ENCODE results near the gene BRPF3.

Gene BRPF3

GRCh38 chr6:36227379-36228228 lies 31.1 kb downstream of the BRPF3 start:
- H3K4me1 ChIP-seq (ENCODE audit: control insufficient read depth, insufficient read depth, low read length, unreplicated experiment) = peaks cover 12% of the 10 kb centered on the region
- no peak overlapping the region for H2AFZ ChIP-seq (ENCODE audit: low read length, unreplicated experiment)
- no peak overlapping the region for H3K27ac ChIP-seq (ENCODE audit: low read depth, low read length)
- peaks cover 18% of the 10 kb centered on the region for H3K36me3 ChIP-seq (ENCODE audit: insufficient read depth, low read length)
- H3K27me3 ChIP-seq (ENCODE audit: insufficient read depth, low read length) = no peaks in the 10 kb centered on the region
- H3K4me3 ChIP-seq (ENCODE audit: low read depth, low read length) = no peak overlapping the region
- H3K79me2 ChIP-seq (ENCODE audit: control insufficient read depth, insufficient read depth, low read length, unreplicated experiment) = no peaks in the 10 kb centered on the region

DNA sequence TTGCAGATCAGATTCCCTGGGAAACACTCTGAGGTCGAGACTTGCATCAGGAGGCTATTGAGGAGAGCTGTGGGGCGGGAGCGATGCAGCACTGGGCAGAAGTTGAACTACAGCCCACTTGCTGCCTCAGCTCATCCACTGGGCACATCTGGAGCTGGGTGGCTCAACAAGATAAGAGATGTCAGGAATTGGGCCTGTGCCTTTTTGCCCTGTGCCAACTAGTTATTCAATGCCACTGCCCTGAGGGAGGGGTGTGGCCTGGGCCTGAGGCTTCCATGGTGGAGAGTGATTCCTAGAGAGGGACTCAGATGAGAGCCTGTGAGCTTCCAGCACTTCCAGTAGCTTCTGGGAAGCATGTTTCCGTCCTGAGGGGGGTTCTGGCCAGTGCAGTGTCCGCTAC lies 32.7 kb downstream of the BRPF3 start:
- no peaks in the 10 kb centered on the region for H3K79me2 ChIP-seq (ENCODE audit: control insufficient read depth, insufficient read depth, low read length, unreplicated experiment)
- no peak overlapping the region for H3K4me3 ChIP-seq (ENCODE audit: low read depth, low read length)
- H3K36me3 ChIP-seq (ENCODE audit: insufficient read depth, low read length) = peaks cover 6% of the 10 kb centered on the region
- no peak overlapping the region for H3K27ac ChIP-seq (ENCODE audit: low read depth, low read length)
- H2AFZ ChIP-seq (ENCODE audit: low read length, unreplicated experiment) = no peak overlapping the region
- H3K27me3 ChIP-seq (ENCODE audit: insufficient read depth, low read length) = no peaks in the 10 kb centered on the region
- H3K4me1 ChIP-seq (ENCODE audit: control insufficient read depth, insufficient read depth, low read length, unreplicated experiment) = peaks cover 10% of the 10 kb centered on the region

DNA sequence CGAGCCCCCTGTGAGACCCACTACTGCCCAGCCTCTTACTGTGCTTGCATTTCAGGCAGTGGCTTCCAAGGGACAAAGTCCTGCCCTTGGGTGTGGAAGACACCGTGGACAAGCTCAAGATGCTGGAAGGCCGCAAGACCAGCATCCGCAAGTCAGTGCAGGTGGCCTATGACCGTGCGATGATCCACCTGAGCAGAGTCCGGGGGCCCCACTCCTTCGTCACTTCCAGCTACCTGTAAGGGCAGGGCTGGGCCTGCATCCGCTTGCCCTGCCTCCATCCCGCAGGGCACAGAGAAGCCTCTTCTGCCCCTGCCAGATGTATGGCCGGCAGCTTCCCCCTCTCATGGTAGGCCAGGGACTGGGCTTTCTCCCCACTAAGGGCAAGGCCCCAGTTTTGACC lies 33.8 kb downstream of the BRPF3 start:
- H3K27me3 ChIP-seq (ENCODE audit: insufficient read depth, low read length) = no peaks in the 10 kb centered on the region
- no peak overlapping the region for H3K27ac ChIP-seq (ENCODE audit: low read depth, low read length)
- no peaks in the 10 kb centered on the region for H3K4me1 ChIP-seq (ENCODE audit: control insufficient read depth, insufficient read depth, low read length, unreplicated experiment)
- peaks cover 2% of the 10 kb centered on the region; the same call in 1 of the 2 replicates for H3K36me3 ChIP-seq (ENCODE audit: insufficient read depth, low read length)
- H2AFZ ChIP-seq (ENCODE audit: low read length, unreplicated experiment) = no peak overlapping the region
- H3K4me3 ChIP-seq (ENCODE audit: low read depth, low read length) = no peak overlapping the region
- H3K79me2 ChIP-seq (ENCODE audit: control insufficient read depth, insufficient read depth, low read length, unreplicated experiment) = no peaks in the 10 kb centered on the region

DNA sequence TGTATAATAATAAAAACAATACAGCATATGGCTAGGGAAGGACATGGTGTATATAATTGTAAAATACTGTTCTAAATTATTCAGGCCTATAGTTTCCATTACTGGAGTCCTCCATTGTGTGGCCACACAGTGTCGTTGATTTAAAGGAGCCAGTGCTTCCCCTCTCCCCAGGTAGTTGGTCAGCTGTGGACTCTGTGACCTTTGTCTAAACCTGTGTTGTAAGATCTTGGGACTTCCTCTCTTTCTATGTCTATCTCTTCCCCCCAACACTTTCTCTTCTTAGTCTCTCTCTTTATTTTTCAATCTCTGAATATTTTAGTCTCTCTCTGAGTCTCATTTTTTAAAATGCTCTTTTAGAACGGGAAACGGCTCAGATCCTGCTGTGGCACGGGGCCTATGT lies 35.6 kb downstream of the BRPF3 start:
- H2AFZ ChIP-seq (ENCODE audit: low read length, unreplicated experiment) = no peak overlapping the region
- no peaks in the 10 kb centered on the region for H3K4me1 ChIP-seq (ENCODE audit: control insufficient read depth, insufficient read depth, low read length, unreplicated experiment)
- no peak overlapping the region for H3K4me3 ChIP-seq (ENCODE audit: low read depth, low read length)
- peaks cover under 1% of the 10 kb centered on the region; the same call in 1 of the 2 replicates for H3K36me3 ChIP-seq (ENCODE audit: insufficient read depth, low read length)
- no peaks in the 10 kb centered on the region for H3K27me3 ChIP-seq (ENCODE audit: insufficient read depth, low read length)
- no peak overlapping the region for H3K27ac ChIP-seq (ENCODE audit: low read depth, low read length)
- no peaks in the 10 kb centered on the region for H3K79me2 ChIP-seq (ENCODE audit: control insufficient read depth, insufficient read depth, low read length, unreplicated experiment)

DNA sequence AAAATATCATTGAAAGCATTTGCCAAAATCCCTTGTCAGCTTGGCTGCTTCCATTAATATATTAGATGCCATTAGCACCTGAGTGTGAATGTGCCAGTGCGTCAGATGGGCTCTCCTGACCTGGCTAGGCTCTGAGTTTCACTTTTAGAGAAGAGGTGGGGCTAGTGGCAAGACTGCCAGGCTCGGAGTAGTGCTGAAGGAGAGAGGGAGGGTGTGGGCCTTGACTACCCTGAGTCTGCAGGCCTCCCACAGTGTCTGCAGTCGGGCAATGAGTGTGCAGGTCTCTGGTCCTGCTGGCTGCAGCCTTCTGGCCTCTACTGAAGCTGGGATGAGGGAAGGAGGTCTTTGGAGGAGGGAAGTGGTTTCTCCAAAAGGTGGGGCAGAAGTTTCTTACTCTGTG lies 38.8 kb downstream of the BRPF3 start:
- Histone ChIP-seq H3K4me3 (ENCODE audit: low read depth, low read length) (no peak overlapping the region), H3K27ac (ENCODE audit: low read depth, low read length) (no peak overlapping the region), H2AFZ (ENCODE audit: low read length, unreplicated experiment) (no peak overlapping the region), H3K27me3 (ENCODE audit: insufficient read depth, low read length) (no peaks in the 10 kb centered on the region), H3K4me1 (ENCODE audit: control insufficient read depth, insufficient read depth, low read length, unreplicated experiment) (no peaks in the 10 kb centered on the region), H3K36me3 (ENCODE audit: insufficient read depth, low read length) (no peaks in the 10 kb centered on the region), H3K79me2 (ENCODE audit: control insufficient read depth, insufficient read depth, low read length, unreplicated experiment) (no peaks in the 10 kb centered on the region)

DNA sequence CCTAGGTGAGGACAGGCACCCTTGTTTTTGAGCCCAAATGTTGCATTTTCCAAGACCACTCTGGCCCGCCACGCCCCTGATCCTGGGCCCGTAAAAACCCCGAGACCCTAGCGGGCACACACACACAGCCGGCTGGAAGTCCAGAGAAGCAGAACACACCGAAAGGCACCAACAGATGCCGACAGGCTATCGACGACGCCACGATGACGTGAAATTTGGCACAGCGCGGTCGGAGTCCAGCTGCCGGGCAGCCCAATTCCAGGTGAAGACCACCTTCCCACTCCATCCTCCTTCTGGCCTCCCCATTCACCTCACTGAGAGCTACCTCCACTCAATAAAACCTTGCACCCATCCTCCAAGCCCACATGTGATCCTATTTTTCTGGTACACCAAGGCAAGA lies 39.3 kb downstream of the BRPF3 start:
- H3K79me2 ChIP-seq (ENCODE audit: control insufficient read depth, insufficient read depth, low read length, unreplicated experiment) = no peaks in the 10 kb centered on the region
- H3K4me1 ChIP-seq (ENCODE audit: control insufficient read depth, insufficient read depth, low read length, unreplicated experiment) = no peaks in the 10 kb centered on the region
- H2AFZ ChIP-seq (ENCODE audit: low read length, unreplicated experiment) = no peak overlapping the region
- H3K36me3 ChIP-seq (ENCODE audit: insufficient read depth, low read length) = no peaks in the 10 kb centered on the region
- H3K27ac ChIP-seq (ENCODE audit: low read depth, low read length) = no peak overlapping the region
- no peak overlapping the region for H3K4me3 ChIP-seq (ENCODE audit: low read depth, low read length)
- H3K27me3 ChIP-seq (ENCODE audit: insufficient read depth, low read length) = no peaks in the 10 kb centered on the region

- Histone ChIP-seq H2AFZ (ENCODE audit: low read length, unreplicated experiment) (no peak overlapping the region), H3K4me1 (ENCODE audit: control insufficient read depth, insufficient read depth, low read length, unreplicated experiment) (no peaks in the 10 kb centered on the region), H3K36me3 (ENCODE audit: insufficient read depth, low read length) (no peaks in the 10 kb centered on the region), H3K79me2 (ENCODE audit: control insufficient read depth, insufficient read depth, low read length, unreplicated experiment) (no peaks in the 10 kb centered on the region), H3K27me3 (ENCODE audit: insufficient read depth, low read length) (no peaks in the 10 kb centered on the region), H3K4me3 (ENCODE audit: low read depth, low read length) (no peak overlapping the region), H3K27ac (ENCODE audit: low read depth, low read length) (no peak overlapping the region)
Measured at GRCh38 chr6:36239774-36240173, 43.2 kb downstream of the BRPF3 start.

GRCh38 chr6:36241728-36242127 lies 45.2 kb downstream of the BRPF3 start:
- Histone ChIP-seq H3K36me3 (ENCODE audit: insufficient read depth, low read length) (no peaks in the 10 kb centered on the region), H3K79me2 (ENCODE audit: control insufficient read depth, insufficient read depth, low read length, unreplicated experiment) (no peaks in the 10 kb centered on the region), H3K27ac (ENCODE audit: low read depth, low read length) (no peak overlapping the region), H3K27me3 (ENCODE audit: insufficient read depth, low read length) (no peaks in the 10 kb centered on the region), H3K4me1 (ENCODE audit: control insufficient read depth, insufficient read depth, low read length, unreplicated experiment) (no peaks in the 10 kb centered on the region), H3K4me3 (ENCODE audit: low read depth, low read length) (no peak overlapping the region), H2AFZ (ENCODE audit: low read length, unreplicated experiment) (no peak overlapping the region)

GRCh38 chr6:36242161-36242560 lies 45.6 kb downstream of the BRPF3 start:
- Histone ChIP-seq H3K27me3 (ENCODE audit: insufficient read depth, low read length) (no peaks in the 10 kb centered on the region), H3K36me3 (ENCODE audit: insufficient read depth, low read length) (no peaks in the 10 kb centered on the region), H3K4me3 (ENCODE audit: low read depth, low read length) (no peak overlapping the region), H3K79me2 (ENCODE audit: control insufficient read depth, insufficient read depth, low read length, unreplicated experiment) (no peaks in the 10 kb centered on the region), H3K4me1 (ENCODE audit: control insufficient read depth, insufficient read depth, low read length, unreplicated experiment) (peaks cover 2% of the 10 kb centered on the region), H2AFZ (ENCODE audit: low read length, unreplicated experiment) (no peak overlapping the region), H3K27ac (ENCODE audit: low read depth, low read length) (no peak overlapping the region)

DNA sequence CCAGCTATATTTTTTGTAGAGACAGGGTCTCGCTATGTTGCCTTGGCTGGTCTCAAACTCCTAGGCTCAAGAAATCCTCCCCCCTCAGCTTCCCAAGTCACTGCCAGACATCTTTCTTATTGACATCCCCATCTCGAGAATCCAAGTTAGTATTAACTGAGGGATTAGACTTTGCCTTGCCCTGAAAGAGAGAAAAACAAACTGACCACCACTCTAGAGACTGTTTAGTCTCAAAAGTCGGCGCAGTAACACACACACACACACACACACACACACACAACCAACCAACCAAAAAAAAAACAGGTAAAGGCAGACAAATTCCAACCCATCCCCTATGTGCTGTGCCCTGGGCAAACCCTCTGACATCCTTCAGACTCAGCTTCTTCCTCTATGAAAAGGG lies 46.1 kb downstream of the BRPF3 start:
- Histone ChIP-seq H3K4me1 (ENCODE audit: control insufficient read depth, insufficient read depth, low read length, unreplicated experiment) (peaks cover 6% of the 10 kb centered on the region), H3K36me3 (ENCODE audit: insufficient read depth, low read length) (no peaks in the 10 kb centered on the region), H2AFZ (ENCODE audit: low read length, unreplicated experiment) (no peak overlapping the region), H3K27ac (ENCODE audit: low read depth, low read length) (no peak overlapping the region), H3K4me3 (ENCODE audit: low read depth, low read length) (no peak overlapping the region), H3K27me3 (ENCODE audit: insufficient read depth, low read length) (no peaks in the 10 kb centered on the region), H3K79me2 (ENCODE audit: control insufficient read depth, insufficient read depth, low read length, unreplicated experiment) (no peaks in the 10 kb centered on the region)

- no peaks in the 10 kb centered on the region for H3K79me2 ChIP-seq (ENCODE audit: control insufficient read depth, insufficient read depth, low read length, unreplicated experiment)
- no peak overlapping the region for H3K27ac ChIP-seq (ENCODE audit: low read depth, low read length)
- H3K4me3 ChIP-seq (ENCODE audit: low read depth, low read length) = no peak overlapping the region
- H3K27me3 ChIP-seq (ENCODE audit: insufficient read depth, low read length) = no peaks in the 10 kb centered on the region
- no peak overlapping the region for H2AFZ ChIP-seq (ENCODE audit: low read length, unreplicated experiment)
- H3K36me3 ChIP-seq (ENCODE audit: insufficient read depth, low read length) = no peaks in the 10 kb centered on the region
- H3K4me1 ChIP-seq (ENCODE audit: control insufficient read depth, insufficient read depth, low read length, unreplicated experiment) = peaks cover 17% of the 10 kb centered on the region
Measured at GRCh38 chr6:36243562-36244212, 47.1 kb downstream of the BRPF3 start.
